HepG2 (cell line): Measurements from ENCODE around the gene HRCT1. TPM values are rescaled to one million over a fixed set of nuclear protein-coding genes. Genes with fewer than 3 reads are reported as not detected.

Experiments
- ATAC-seq: fragments of 200-7000 bp; cut with Tn5 transposase; 3 replicates; pipeline ENCODE4 v1.9.1; 2020; ENCODE audit warnings: mild to moderate bottlenecking, moderate library complexity
- BruUV-seq: library from RNA; stranded (reverse); fragments of 400-500 nt; replicated peaks from 2 replicates; lab custom pipeline; 2021; lab: Mats Ljungman, UMichigan
- CTCF ChIA-PET: fragments of 300-600 bp; formaldehyde crosslinking; extraction: SDS; loops from one replicate; lab custom pipeline; 2021; ENCODE audit warnings: low total read pairs, inconsistent platforms, low intra/inter-chr PET ratio; lab: Yijun Ruan, JAX
- POLR2A ChIA-PET: fragments of 350-600 bp; sonication (Branson Sonifier 250); formaldehyde crosslinking; loops from one replicate; lab custom pipeline; 2020; ENCODE audit warnings: antibody characterized with exemption, inconsistent platforms; lab: Yijun Ruan, JAX
- DNase-seq: peaks from one replicate; pipeline ENCODE4 v3.0.0-alpha.2; 2015; ENCODE audit warnings: low spot score
- FAIRE-seq: peaks from 3 replicates; lab custom pipeline; 2011; peaks lifted over from hg19 to GRCh38; lab: Jason Lieb, UNC
- H2AFZ ChIP-seq: one replicate; pipeline ENCODE4 v1.6.1; 2011; ENCODE audit warnings: low read length, inconsistent platforms
- H3K27ac ChIP-seq: fragments of 300-600 bp; 3 replicates; pipeline ENCODE4 v1.8.0; 2011; ENCODE audit warnings: mixed run types, mild to moderate bottlenecking, mixed read lengths, low read length, inconsistent platforms; ENCODE audit not compliant: insufficient read depth; ENCODE audit errors: extremely low read length
- H3K27me3 ChIP-seq, 2 experiments: fragments of 200-600 bp in 1 of 2; 2 replicates in 1 of 2; 3 replicates in 1 of 2; pipeline versions ENCODE4 v1.6.0 to v1.8.0; 2011; ENCODE audit warnings: low read length in 2 of 2, mild to moderate bottlenecking in 2 of 2, moderate library complexity in 2 of 2, inconsistent platforms in 1 of 2; ENCODE audit not compliant: insufficient read depth in 2 of 2, control insufficient read depth in 1 of 2
- H3K36me3 ChIP-seq, 2 experiments: fragments of 200-600 bp in 1 of 2; replicated peaks in 1 of 2; 2 replicates in 1 of 2; 3 replicates in 1 of 2; pipeline versions ENCODE4 v1.5.1 to v1.8.0; 2011; ENCODE audit warnings: low read length in 2 of 2, inconsistent platforms in 1 of 2; ENCODE audit not compliant: insufficient read depth in 2 of 2, control insufficient read depth in 1 of 2
- H3K4me1 ChIP-seq: 2 replicates; pipeline ENCODE4 v1.5.1; 2012; ENCODE audit warnings: low read length, inconsistent platforms; ENCODE audit not compliant: insufficient read depth
- H3K4me2 ChIP-seq: 2 replicates; pipeline ENCODE4 v1.6.0; 2011; ENCODE audit warnings: low read depth, low read length, inconsistent platforms
- H3K4me3 ChIP-seq, 3 experiments: fragments of 200-600 bp in 1 of 3; sonication (generic), shearing (Covaris generic) in 1 of 3; replicated peaks in 1 of 3; 2 replicates each; pipeline ENCODE4 v1.5.1; 2011 to 2016; ENCODE audit warnings: low read length in 3 of 3, inconsistent platforms in 2 of 3, low read depth in 2 of 3, mild to moderate bottlenecking in 2 of 3, control low read depth in 1 of 3, mixed read lengths in 1 of 3; ENCODE audit not compliant: insufficient read depth in 1 of 3
- H3K79me2 ChIP-seq: one replicate; pipeline ENCODE4 v1.6.1; 2011; ENCODE audit warnings: low read length, inconsistent platforms; ENCODE audit not compliant: insufficient read depth
- H3K9ac ChIP-seq: 2 replicates; pipeline ENCODE4 v1.6.0; 2011; ENCODE audit warnings: mild to moderate bottlenecking, low read depth, low read length, inconsistent platforms; ENCODE audit not compliant: insufficient read depth
- H3K9me3 ChIP-seq: 2 replicates; pipeline ENCODE4 v1.5.1; 2012; ENCODE audit warnings: mild to moderate bottlenecking, low read length
- H4K20me1 ChIP-seq: 2 replicates; pipeline ENCODE4 v1.6.0; 2011; ENCODE audit warnings: inconsistent platforms, mild to moderate bottlenecking, low read length, moderate library complexity; ENCODE audit not compliant: insufficient read depth
- GATA4 ChIP-seq: sonication (generic); IDR thresholded peaks from 2 replicates; pipeline ENCODE4 v1.6.1; 2016; ENCODE audit warnings: antibody characterized with exemption, low read depth, borderline replicate concordance
- HNRNPLL ChIP-seq: fragments of 200-400 bp; formaldehyde crosslinking; IDR thresholded peaks from 2 replicates; pipeline ENCODE4 v1.6.1; 2017; ENCODE audit warnings: mild to moderate bottlenecking, low read depth, low read length; ENCODE audit not compliant: poor library complexity, severe bottlenecking
- KLF13 ChIP-seq: sonication (generic); formaldehyde crosslinking; IDR thresholded peaks from 2 replicates; pipeline ENCODE4 v1.4.0; 2020; ENCODE audit warnings: mild to moderate bottlenecking, missing genetic modification reagents
- NAIF1 ChIP-seq: sonication (generic); formaldehyde crosslinking; IDR thresholded peaks from 2 replicates; pipeline ENCODE4 v1.5.0; 2020; ENCODE audit warnings: mild to moderate bottlenecking, missing genetic modification reagents, borderline replicate concordance
- NFIB ChIP-seq: sonication (generic); formaldehyde crosslinking; IDR thresholded peaks from 2 replicates; pipeline ENCODE4 v1.9.0; 2021; ENCODE audit warnings: missing genetic modification reagents, mild to moderate bottlenecking, borderline replicate concordance
- RAD21 ChIP-seq: fragments of 450-650 bp; formaldehyde crosslinking; IDR thresholded peaks from 2 replicates; pipeline ENCODE4 v1.5.0; 2020; ENCODE audit warnings: mild to moderate bottlenecking
- SMC3 ChIP-seq: IDR thresholded peaks from 2 replicates; pipeline ENCODE4 v1.6.1; 2011; ENCODE audit warnings: low read length, improper control_type of control experiment
- TCF7L2 ChIP-seq: IDR thresholded peaks from 2 replicates; pipeline ENCODE4 v1.6.1; 2011; ENCODE audit warnings: mild to moderate bottlenecking, low read depth, low read length, moderate library complexity
- ZNF549 ChIP-seq: sonication (generic); formaldehyde crosslinking; IDR thresholded peaks from 2 replicates; pipeline ENCODE4 v1.5.0; 2020; ENCODE audit warnings: missing genetic modification reagents
- ZNF784 ChIP-seq: sonication (generic); formaldehyde crosslinking; IDR thresholded peaks from 2 replicates; pipeline ENCODE4 v1.5.1; 2020; ENCODE audit warnings: missing genetic modification reagents, mild to moderate bottlenecking, borderline replicate concordance
- WGBS: methylation state at CpG from one replicate; pipeline ENCODE4 v1.1.6; 2017; ENCODE audit warnings: low lambda C conversion rate; 5-methylcytosine and 5-hydroxymethylcytosine counted together
- in situ Hi-C: cut with HindIII; loops from 2 replicates; pipeline ENCODE4 v1.10.0; 2017; ENCODE audit warnings: low pct_unique_long_range_greater_than_20kb; ENCODE audit not compliant: extremely low pct_ligation_motif_present
- intact Hi-C: fragments of 100-400 bp; cut with micrococcal nuclease; formaldehyde crosslinking; loops from one replicate; pipeline ENCODE4 v1.10.0; 2022; ENCODE audit not compliant: unreplicated experiment
- polyA plus RNA-seq, 8 experiments: library from polyadenylated mRNA; depleted of rRNA in 3 of 8; stranded (reverse) in 7 of 8; unstranded in 1 of 8; fragments of >200 nt; fragmentation: Illumina TruSeq in 4 of 8; extraction: Trizol in 4 of 8; gene quantifications; 2 replicates each; pipeline versions ENCODE4 v1.2.1 to v1.2.3, GENCODE V29; 2011 to 2016; ENCODE audit warnings: low read depth in 4 of 8, missing spikeins in 1 of 8, mixed read lengths in 1 of 8; ENCODE audit not compliant: insufficient read depth in 1 of 8
- total RNA-seq, 5 experiments: library from RNA; depleted of rRNA; stranded (reverse); fragments of >200 nt; fragmentation: Illumina TruSeq; extraction: Trizol; gene quantifications; 2 replicates each; pipeline ENCODE4 v1.2.3, GENCODE V29; 2016; ENCODE audit warnings: low read depth in 1 of 5

The HRCT1 gene
- total and polyA plus RNA-seq, 2 of the 13 experiments (the other 11 are each of a cell fraction or from before 2014, with no cell fraction given) = 0.13 TPM; not detected in 1

- H3K4me1 ChIP-seq = peaks cover 84% of the 10 kb centered on the region
- H3K36me3 ChIP-seq = no peaks in the 10 kb centered on the region
- DNase-seq (no peak), ATAC-seq (no peak)
- no peaks in the 10 kb centered on the region for H3K79me2 ChIP-seq
- H3K27ac ChIP-seq = no peak overlapping the region
- H3K9me3 ChIP-seq = no peaks in the 10 kb centered on the region
- H3K27me3 ChIP-seq = peaks cover 0 to 10% of the 10 kb centered on the region in 2 experiments; a peak in 2 of 5 replicates
- BruUV-seq = no TSS peak
- H2AFZ ChIP-seq = no peak overlapping the region
- ChIA-PET POLR2A (no interaction called here), CTCF (interaction anchor here (1.5 kb wide), 1 partner anchor 8 kb away, joined by 3 read pairs; no protein-coding TSS in a partner anchor)
- H3K4me3 ChIP-seq = no peak overlapping the region
- 90% methylated on average over 20 of the region's 34 CpGs for WGBS
- no peak overlapping the region for H3K9ac ChIP-seq
- TF ChIP-seq HNRNPLL = peak; percentile 20
- TF ChIP-seq ZNF549 = no peak
- TF ChIP-seq, all 625 proteins: peak for 1
- no peak for FAIRE-seq
- in situ Hi-C loops (no loop called here), intact Hi-C loops (no loop called here)
- no peak overlapping the region for H3K4me2 ChIP-seq
- H4K20me1 ChIP-seq = no peaks in the 10 kb centered on the region
Observed at GRCh38 chr9:35909687-35910612, 3.9 kb downstream of the HRCT1 start.

GRCh38 chr9:35910613-35911359, 4.8 kb downstream of the HRCT1 start:
- POLR2A ChIA-PET = no interaction called here
- ATAC-seq (no peak), FAIRE-seq (no peak), DNase-seq (peak; percentile 58)
- no peak overlapping the region for H2AFZ ChIP-seq
- CTCF ChIA-PET = interaction anchor here (1.5 kb wide), 1 partner anchor 9 kb away, joined by 3 read pairs; no protein-coding TSS in a partner anchor
- H3K27ac ChIP-seq = no peak overlapping the region
- 43% methylated on average over 14 of the region's 14 CpGs for WGBS
- peaks cover 84% of the 10 kb centered on the region for H3K4me1 ChIP-seq
- H4K20me1 ChIP-seq = no peaks in the 10 kb centered on the region
- H3K4me2 ChIP-seq = no peak overlapping the region; the same call in 1 of the 2 replicates
- H3K36me3 ChIP-seq = no peaks in the 10 kb centered on the region
- H3K9me3 ChIP-seq = no peaks in the 10 kb centered on the region
- no peak overlapping the region for H3K4me3 ChIP-seq
- H3K79me2 ChIP-seq = no peaks in the 10 kb centered on the region
- peaks cover 0 to 4% of the 10 kb centered on the region in 2 experiments; a peak in 1 of 5 replicates for H3K27me3 ChIP-seq
- intact Hi-C loops (no loop called here), in situ Hi-C loops (no loop called here)
- BruUV-seq = no TSS peak
- no peak overlapping the region for H3K9ac ChIP-seq
- no peak for TF ChIP-seq GATA4
- no peak for TF ChIP-seq NFIB
- no peak for TF ChIP-seq ZNF784
- TF ChIP-seq RAD21 (CRISPR knock-in tag) = peak; percentile 60
- no peak for TF ChIP-seq NAIF1 (CRISPR knock-in tag)
- TF ChIP-seq TCF7L2 = no peak
- TF ChIP-seq KLF13 = no peak
- TF ChIP-seq SMC3 = peak; percentile 35; the same call in 1 of the 2 replicates
